ENCODE data around the gene NEDD4L.
"Not testable (repeated sequence)": the region's sequence is repeated elsewhere in the genome, so short reads cannot be mapped to it uniquely, and the experiment has no call there.

NEDD4L gene

GRCh38 chr18:58266291-58266690, 222.3 kb downstream of the NEDD4L start:
- no peak for DNase-seq (ENCODE audit: low read depth)

- DNase-seq (ENCODE audit: low read depth): no peak
Observed at GRCh38 chr18:58267493-58267892, 223.5 kb downstream of the NEDD4L start.

GRCh38 chr18:58268849-58269248, 224.8 kb downstream of the NEDD4L start:
- no peak for DNase-seq (ENCODE audit: low read depth)

- DNase-seq (ENCODE audit: low read depth): no peak
Observed at GRCh38 chr18:58269931-58270330, 225.9 kb downstream of the NEDD4L start.

- no peak for DNase-seq (ENCODE audit: low read depth)
Observed at GRCh38 chr18:58270396-58270795, 226.4 kb downstream of the NEDD4L start.

DNA sequence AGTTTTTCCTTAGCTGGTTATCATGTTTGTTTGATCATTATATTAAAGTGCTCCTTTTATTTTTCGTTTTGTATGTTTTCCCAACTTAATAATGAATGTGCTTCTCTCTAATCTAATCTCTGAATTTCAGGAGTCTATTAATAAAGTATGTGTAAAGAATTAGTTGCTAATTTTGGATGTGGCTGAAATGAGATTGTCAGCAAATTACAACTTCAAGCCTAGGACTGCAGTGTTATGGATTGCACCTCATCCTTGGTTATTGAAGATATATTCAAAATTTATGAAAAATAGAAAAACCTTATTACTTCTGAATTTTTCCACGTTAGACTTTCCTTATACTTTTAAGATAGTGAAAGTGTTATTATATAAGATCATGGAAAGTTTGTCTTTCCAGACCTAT, 227.7 kb downstream of the NEDD4L start:
- no peak for DNase-seq (ENCODE audit: low read depth)

- no peak for DNase-seq (ENCODE audit: low read depth)
Observed at GRCh38 chr18:58272209-58272608, 228.2 kb downstream of the NEDD4L start.

GRCh38 chr18:58272779-58273435, 228.9 kb downstream of the NEDD4L start:
- no peak for DNase-seq (ENCODE audit: low read depth)

DNA sequence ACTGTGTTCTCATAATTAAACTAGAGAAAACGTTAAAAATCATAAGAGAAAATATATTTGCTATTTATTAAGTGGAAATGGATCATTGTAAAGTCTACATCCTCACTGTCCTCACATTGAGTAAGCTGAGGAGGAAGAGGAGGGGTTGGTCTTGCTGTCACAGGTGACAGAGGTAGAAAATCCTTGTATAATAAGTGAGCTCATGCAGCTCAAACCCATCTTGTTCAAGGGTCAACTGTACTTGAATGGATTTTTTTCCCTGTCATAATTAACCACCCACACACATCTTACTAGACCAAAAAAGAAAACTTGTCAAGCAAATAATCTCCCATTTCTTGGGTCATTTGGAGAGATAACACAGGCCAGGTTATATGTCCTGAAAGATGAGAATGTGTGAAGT, 231.2 kb downstream of the NEDD4L start:
- no peak for DNase-seq (ENCODE audit: low read depth)

DNA sequence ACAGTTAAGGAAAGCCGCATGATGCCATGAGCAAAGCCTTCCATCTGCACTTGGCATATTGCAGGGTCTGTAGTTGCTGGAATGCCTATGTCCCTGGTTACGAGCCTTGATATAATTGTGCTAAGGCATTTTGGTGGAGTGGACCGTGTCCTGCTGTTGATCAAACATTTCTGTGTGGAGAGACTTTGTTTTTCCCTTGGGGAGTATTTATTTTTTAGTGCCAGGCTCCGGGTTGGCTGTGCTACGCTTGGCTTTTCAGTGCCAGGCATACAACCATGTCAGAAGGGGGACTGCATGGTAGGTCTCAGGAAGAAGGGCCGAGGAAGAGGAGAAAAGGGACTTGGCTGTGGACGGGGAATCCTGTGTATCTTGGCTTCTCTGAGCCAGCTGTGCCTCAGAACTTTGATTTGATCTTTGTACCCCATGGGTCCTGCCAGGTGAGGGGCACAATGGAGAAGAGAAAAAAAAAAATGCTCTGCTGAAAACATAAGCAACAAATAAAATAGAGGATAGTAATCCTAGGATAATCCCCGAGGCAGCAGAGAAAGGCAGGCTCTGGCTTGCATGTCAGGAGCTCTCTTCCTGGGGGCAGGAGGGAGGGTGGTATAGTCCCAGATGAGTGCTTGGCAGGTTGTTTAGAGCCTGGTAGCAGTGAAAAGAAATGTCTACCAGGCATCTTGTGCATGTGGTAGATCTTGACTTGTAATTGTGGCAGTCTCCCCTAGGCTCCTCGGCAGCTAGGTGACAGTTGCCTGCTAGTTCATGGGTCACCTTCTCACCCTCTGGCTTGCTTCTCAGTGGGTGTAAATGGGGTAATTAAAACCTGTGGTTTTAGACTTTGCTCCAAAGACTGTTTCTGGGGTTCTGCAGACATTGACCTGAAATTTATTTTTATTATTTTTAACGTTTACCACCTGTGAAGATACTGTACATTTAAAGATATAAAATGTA, 233.0 kb downstream of the NEDD4L start:
- DNase-seq (ENCODE audit: low read depth): no peak

- no peak for DNase-seq (ENCODE audit: low read depth)
Observed at GRCh38 chr18:58279504-58280175, 235.6 kb downstream of the NEDD4L start.

DNA sequence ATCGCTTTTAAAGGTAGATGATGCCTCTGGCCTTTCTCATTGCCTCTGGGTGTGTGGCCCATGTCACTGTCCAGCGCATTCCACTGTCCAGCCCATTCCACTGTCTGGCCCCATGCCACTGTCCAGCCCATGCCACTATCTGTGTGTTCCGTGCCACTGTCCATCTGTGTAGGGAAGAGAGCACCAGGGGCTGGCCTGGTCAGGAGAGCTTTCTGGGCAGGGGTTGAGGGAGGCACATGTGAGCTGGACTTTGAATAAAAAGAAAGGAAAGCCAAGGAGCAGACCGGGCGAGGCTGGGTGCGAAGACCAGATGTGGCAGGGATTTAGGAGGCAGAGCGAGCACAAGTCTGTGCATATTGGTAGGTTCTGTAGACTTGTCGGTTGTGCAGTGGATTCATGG, 236.2 kb downstream of the NEDD4L start:
- DNase-seq (ENCODE audit: low read depth): no peak

DNA sequence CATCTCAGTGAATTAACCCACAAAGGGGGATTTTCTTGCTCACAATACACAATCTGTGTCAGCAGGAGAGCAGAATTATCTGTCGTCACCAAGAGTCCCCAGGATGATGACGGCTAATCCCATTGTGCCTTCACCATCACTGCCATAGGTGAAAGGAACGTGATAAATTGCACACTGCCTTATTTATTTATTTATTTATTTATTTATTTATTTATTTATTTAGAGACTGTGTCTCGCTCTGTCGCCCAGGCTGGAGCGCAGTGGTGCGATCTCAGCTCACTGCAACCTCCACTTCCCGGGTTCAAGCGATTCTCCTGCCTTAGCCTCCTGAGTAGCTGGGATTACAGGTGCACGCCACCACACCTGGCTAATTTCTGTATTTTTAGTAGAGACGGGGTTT, 238.8 kb downstream of the NEDD4L start:
- DNase-seq (ENCODE audit: low read depth): not testable (repeated sequence)

DNA sequence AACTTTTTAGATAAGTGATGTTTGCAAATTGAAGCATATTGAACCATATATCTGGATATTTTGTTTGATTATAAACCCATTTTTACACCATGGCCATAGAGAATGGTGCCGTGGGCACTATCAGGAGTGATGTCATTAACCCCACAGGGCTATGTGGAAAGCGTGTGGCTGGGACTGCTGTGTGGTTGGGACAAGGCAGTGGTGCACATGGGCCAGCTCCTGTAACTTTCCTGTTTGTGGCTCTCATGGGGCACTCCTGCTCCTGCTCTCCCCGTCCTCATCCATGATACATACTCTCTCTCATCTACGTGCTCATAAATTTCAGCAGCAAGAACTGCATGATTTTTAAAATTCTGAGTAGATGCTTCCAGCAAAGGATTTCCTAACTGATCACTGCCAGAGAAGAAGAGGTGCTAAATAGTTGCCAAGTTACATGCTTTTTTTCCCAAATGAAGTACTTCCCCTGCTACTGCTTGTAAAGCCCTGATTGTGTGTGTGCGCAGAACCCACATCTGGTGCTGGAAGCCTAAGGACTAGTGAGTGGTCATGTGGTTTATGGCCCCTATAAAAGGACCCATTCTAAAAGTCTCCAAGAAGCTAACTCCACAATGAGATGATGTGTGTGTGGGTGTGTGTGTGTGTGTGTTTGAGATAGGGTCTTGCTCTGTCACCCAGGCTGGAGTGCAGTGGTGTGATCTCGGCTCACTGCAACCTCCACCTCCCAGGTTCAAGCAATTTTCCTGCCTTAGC, 240.8 kb downstream of the NEDD4L start:
- DNase-seq (ENCODE audit: low read depth): no peak

DNA sequence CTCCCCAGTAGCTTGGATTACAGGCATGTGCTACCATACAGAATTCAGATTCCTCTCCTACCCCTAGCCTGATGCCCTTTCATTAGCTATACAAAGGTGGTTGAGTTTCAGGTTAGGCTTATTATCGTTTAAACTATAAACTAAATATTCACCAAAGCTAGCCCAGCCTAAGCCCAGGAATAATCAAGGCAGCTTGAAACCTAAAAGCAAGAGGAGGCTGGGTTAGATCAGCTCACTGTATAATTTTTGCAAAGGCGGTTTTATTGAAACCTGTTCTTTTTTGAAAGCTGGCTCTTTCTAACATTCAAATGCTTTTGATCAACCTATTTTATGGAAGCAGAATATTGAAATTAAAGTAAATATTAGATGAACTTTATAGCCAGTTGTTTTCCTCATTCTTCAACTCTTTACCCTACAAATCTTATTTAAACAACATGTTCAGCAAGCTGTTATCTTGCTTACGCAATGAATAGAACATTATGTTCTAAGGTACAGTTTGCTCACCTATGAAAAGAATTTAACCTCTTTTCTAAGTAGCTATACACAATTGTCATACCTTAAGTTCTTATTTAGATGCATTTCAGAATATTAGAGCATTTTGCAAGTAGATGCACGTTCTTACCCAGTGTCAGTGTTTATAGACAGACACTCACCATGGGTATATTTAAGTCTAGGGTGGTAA, 241.6 kb downstream of the NEDD4L start:
- DNase-seq (ENCODE audit: low read depth): no peak

- no peak for DNase-seq (ENCODE audit: low read depth)
Observed at GRCh38 chr18:58286632-58287352, 242.8 kb downstream of the NEDD4L start.

DNA sequence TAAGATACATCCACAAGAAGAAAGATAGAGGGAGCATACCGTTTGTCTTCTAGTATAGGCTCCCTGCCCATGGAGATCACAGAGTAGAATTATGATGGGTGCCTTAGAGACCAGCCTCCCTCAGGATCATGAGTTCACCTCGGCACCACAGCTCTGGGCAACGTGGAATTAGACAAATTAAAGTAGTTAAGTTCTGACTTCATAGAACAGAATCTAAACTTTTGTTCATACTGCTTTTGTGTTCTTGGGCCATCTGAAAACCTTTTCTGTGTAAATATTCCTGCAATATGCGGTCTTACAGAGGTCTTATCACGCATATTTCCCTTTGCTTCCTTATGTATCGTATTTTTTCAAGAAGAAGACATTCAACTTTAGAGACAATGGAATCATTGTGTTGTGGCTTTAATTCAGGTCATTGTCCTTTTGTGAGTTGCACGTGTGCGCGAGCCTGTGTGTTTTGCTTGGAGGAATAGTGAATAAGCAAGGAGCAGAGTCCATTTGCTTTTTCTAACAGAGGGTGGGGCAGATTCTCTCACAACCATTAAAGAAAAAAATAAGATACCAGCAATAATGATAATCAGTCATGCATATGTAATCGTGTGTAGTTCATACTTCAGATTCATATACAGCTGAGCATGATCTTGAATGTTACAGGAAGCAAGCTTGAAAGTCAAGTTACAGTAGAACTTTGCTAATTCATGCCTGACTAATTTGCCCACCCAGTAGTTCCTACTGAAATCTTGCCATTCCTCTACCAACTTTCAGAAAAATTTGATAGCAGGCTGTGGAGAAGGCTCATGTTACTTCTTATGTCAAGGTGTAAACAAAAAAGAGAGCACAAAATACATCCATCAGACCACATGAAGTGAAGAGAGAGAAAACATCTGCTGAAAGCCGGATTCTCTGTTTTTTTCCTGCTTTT, 243.6 kb downstream of the NEDD4L start:
- DNase-seq (ENCODE audit: low read depth): no peak

DNA sequence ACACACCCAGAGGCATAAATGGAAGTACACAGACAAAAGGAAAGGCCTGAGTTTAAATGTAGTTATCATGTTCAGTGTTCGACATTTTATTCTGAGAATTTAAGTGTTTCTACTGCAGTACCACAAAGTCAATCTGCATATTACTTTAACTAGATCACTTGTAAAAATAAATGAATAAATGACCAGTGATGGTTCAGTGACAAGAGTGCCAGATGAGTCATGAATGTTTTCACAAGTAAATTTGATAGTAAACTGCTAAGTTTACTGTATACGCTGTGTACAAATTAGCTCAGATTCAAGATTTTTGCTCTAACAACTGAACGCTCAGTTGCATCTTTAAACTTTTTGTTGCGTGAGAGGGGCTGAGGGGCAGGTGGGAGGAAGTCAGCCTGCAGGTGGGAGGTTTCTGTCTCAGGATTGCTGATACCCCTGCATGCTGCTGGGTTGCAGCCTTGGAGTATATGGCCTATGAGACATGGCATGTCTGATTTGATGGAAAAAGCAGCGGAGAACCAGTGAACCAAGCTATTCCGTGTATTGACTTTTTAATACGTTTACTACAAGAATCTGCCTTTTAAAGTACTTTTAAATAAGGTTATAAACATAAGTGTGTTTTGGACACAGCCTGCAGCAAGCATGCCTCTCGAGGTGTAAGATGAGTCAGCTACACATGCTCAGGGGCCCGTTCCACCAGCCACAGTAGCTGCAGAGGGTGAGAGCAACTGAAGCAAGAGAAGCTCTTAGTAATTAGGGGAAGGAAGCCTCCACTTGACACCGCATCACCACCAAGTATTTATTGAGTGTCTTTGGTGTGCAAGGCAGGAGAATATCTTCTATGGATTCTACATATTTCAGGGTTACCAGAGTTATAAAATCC, 245.1 kb downstream of the NEDD4L start:
- DNase-seq (ENCODE audit: low read depth): no peak
